GM19099 (cell line): Measurements from ENCODE around the gene MMP24.

ENCODE experiments used
- POLR2A ChIP-seq: IDR thresholded peaks from 3 replicates; pipeline ENCODE4 v1.6.1; 2011; ENCODE audit warnings: low read depth; ENCODE audit not compliant: insufficient read length; ENCODE audit errors: extremely low read depth

Gene MMP24

DNA sequence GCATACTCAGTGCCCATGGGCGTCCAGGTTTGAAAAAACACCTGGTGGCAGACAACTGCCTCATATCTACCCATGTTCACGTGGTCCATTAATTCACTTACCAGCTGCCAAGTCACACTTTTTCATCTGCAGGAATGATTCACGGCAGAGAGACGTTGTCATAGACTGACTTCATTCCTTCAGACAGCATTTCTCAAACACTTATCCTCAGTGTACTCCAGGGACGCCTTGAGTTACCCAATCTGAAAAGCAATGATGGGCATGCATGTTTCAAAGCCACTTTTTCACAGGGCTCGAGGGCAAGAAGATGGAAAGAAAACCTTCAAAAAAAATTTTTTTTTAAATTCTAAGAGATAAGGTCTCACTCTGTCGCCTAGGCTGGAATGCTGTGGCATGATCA is 45.4 kb downstream of the MMP24 start:
- TF ChIP-seq POLR2A = no peak

DNA sequence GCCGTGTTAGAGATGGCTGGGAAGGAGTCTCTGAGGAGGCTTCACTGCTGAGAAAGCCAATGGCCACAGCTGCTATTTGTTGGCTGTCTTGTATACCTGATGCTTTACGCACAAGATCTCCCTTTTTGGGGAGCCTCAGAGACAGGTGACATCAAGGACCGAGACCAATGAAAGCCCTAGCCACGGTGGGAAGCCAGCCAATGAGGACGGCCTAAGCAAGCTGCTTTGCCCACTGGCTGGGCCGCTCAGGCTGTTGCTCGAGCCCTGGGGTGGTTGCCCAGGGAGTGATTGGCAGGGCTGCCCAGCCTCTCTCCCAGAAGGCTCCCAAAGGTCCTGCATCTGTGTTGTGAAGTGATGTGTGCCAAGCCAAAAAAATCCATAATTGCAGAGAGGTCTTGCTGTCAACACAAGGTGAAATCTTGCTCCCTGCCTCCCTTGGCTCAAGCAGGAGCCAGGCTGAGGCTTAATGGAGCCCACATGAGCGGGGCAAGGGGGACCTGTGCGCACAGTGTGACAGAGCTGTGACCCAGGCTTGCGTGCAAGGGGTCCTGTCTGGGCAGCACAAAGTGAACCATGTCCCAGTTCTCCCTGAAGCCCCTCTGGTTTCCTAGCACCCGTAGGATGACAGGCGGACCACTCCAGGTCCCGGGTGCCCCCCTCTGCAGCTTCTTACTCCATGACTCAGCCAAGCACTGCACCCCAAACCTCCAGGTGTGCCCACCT is 47.1 kb downstream of the MMP24 start:
- TF ChIP-seq POLR2A = no peak

DNA sequence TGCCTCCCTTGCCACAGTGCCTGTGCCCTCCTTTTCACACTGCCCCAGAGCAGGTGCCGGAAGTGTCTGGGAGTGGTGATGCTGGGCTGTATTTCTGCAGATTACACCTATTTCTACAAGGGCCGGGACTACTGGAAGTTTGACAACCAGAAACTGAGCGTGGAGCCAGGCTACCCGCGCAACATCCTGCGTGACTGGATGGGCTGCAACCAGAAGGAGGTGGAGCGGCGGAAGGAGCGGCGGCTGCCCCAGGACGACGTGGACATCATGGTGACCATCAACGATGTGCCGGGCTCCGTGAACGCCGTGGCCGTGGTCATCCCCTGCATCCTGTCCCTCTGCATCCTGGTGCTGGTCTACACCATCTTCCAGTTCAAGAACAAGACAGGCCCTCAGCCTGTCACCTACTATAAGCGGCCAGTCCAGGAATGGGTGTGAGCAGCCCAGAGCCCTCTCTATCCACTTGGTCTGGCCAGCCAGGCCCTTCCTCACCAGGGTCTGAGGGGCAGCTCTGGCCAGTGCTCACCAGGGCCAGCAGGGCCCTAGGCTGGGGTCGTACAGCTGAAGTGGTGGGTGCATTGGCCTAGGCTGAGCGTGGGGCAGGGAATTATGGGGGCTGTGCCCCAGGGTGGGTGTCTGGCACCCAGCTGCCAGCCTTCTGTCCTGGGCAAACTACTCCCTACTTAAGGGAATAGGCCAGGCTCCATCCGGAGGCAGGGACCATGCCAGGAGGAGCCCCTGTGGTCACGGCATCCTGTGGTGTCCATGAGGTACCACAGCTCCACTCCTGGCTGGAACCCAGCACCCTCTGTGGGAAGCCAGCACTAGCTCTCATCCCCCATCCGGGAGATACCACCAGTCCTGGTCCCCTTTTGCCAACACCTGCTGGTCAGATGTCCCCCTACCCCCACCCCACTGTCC is 47.9 kb downstream of the MMP24 start:
- no peak for TF ChIP-seq POLR2A

DNA sequence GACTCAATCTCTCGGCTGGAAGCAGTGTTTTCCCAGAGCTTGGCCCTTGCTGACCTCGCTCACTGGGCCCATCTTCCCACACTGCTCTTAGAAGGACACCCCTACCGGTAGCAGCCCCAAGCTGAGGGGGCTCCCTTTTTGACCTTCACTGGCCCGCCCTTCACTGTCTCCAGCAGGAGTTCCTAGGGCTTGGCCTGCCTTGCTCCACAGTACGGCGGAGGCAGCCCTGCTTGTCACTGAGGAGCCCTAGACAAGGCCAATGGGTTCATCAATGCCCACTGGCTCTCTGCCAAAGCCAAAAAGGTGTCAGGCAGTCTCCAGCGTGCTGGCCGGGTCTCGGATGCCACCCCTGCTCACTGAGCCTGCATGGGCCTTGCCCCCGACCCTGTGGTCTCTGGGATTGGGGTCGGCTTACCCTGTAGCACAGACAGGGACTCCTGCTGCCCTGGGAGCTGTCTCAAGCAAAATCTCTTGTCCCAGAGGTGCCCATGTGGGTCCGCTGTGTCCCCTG is 49.3 kb downstream of the MMP24 start:
- no peak for TF ChIP-seq POLR2A

DNA sequence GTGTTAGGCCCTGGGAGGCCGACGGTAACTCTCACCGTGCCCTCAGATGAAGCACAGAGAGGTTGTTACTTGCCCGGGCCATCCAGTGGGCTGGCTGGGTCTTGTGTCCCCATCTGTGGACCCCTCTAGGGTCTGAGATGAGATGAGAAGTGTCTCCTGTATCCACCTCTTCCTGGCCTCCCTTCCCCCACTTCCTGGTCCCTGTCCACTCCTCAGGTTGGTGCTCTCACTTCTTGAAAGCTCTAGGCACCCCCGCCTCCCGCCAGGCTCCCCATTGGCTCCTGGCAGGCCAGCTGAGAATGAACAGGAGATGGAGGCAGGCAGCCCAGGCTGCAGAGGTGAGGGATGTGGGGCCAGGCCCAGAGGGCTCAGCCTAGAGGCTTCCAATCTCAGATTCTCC is 49.9 kb downstream of the MMP24 start:
- TF ChIP-seq POLR2A = no peak

DNA sequence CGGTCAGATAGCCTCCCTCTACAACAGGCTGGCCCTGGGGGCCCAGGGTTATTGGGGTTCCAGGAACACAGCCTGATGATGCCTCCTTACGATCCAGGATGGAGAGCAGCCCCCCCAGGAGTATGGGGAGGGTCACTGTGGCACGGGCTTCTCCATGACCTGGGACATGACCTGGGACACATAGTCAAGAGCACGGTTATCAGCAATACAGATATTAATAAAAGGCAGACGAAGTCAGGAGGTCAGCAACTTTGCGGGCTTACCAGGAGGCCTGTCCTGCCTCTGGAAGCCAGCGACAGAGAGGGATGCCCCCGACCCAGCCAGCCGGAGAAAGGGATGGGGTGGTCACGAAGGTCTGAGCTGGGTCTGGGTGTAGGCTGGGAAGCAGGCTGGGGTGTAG is 50.6 kb downstream of the MMP24 start:
- no peak for TF ChIP-seq POLR2A

DNA sequence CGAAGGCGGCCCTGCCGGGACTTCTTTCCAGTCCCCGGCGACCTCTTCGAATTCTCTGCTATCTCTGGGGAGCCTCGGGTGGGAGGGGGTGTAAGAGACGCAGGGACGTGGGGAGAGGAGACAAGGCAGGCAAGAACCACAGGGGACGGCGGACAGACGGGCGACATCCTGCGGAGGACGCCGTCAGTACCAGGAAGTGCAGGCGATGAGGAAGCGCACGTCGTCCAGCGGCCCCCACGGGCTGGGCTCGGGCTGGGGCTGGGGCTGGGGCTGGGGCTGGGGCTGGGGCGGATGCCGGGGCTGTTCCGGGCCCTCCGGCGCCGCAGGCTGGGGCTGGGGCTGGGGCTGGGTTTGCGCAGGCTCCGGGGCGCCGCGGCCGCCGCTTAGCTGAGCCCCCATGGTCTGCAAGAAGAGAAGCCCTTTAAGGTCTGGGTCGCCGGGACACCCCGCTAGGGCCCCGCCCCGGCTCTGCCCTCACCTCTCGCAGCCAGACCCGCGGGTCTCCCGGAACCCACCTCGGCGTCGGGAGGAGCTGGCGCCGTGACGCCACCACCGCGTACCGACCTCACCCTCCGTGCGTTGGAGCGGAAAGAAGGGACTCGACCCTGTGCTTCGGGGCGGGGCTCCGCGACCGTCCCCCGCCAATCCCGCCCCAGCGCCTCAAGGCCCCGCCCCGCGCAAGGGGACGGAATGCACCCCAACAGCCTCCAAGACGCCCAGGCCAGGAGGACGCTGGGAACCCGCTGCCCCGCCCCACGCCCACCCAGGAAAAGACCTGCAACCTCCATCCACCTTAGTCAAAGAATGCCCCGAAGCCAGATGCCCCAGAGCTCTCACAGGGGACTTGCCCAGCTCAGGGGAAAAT is 51.3 kb downstream of the MMP24 start, which contains the start of gene MMP24OS:
MMP24OS (minus strand) TSS at position 592 of the 865 bp plus-strand sequence; CDS start at position 399, 193 bp downstream.
- peak; percentile 86 for TF ChIP-seq POLR2A

DNA sequence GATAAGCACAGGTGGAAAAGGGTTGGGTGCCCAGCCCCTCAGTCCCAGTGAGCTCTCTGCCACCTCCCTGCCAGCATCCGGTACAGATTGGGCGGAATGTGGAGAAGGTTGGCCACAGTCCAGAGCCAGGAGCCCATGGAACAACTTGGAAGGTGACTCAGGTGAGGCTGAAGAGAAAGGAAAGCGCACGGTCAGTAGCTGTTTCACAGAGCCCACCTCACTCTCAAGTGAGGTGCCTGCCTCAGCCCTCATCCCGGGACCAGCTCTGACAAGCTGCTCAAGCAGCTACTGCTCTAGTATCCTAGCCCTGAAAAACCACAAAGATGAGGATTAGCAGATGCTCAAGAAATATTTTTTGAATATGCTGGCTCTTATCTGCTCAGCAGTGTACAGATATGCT is 52.5 kb downstream of the MMP24 start:
- TF ChIP-seq POLR2A = no peak

DNA sequence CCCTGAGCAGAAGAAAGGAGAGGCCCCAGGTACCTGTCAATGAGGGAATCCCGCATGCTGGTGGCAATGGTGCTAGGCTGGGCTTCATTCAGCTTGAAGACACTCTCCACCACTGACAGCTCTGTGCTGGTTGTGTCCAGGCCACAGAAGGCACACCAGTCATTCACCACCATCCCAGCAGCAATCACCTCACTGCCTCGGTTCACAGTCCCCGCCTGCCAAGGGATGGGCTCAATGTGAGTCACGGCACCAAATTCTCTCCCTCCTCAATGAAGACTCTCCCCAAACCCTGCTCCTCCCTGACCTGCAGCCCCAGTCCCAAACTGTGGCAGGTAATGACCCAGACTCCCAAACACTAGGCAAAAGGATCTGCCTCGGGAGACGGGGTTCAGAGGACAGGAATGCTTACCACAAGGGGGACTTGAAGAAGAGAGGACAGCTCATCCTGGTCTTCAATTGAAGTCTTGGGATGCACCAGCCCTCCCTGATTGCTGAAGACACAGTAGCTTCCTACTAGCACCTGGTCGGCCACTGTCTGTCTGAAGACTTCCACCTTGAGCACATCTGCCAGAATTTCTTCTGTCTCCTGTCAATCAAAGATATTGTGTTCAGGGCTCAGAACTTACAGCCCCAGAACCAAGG is 53.2 kb downstream of the MMP24 start:
- no peak for TF ChIP-seq POLR2A

DNA sequence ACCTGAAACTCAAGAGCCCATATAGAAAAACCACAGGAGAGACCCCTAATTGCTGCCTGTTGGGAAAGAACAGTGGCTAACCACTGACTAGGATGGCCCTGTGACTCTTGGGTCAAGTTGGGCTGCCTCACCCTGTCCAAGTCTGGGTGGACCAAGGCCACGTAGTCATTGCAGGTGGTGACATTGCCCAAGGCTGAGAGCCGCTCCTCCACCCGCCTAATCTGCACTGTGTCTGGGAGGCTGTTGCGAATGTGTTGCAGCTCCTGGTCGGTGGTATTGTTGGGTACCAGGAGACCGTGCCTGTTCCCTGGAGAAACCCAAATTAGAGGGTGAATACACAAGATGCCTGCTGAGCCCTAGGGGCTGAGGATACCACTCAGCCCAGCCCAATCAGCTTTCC is 54.0 kb downstream of the MMP24 start:
- no peak for TF ChIP-seq POLR2A

DNA sequence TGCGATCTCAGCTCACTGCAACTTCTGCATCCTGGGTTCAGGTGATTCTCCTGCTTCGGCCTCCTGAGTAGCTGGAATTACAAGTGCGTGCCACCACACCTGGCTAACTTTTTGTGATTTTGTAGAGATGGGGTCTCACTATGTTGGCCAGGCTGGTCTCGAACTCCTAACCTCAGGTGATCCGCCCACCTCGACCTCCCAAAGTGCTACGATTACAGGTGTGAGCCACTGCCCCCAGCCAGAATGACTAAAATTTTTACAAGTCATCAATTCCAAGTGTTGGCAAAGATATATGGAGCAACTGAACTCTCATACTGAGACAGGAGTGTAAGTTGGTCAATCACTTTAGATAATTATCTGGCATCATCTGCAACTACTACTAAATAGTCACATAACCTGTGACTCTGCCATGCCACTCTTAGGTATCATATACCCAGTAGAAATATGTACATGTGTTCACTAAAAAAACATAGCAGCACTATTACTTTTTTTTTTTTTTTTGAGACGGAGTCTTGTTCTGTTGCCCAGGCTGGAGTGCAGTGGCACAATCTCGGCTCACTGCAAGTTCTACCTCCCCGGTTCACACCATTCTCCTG is 55.1 kb downstream of the MMP24 start:
- no peak for TF ChIP-seq POLR2A

DNA sequence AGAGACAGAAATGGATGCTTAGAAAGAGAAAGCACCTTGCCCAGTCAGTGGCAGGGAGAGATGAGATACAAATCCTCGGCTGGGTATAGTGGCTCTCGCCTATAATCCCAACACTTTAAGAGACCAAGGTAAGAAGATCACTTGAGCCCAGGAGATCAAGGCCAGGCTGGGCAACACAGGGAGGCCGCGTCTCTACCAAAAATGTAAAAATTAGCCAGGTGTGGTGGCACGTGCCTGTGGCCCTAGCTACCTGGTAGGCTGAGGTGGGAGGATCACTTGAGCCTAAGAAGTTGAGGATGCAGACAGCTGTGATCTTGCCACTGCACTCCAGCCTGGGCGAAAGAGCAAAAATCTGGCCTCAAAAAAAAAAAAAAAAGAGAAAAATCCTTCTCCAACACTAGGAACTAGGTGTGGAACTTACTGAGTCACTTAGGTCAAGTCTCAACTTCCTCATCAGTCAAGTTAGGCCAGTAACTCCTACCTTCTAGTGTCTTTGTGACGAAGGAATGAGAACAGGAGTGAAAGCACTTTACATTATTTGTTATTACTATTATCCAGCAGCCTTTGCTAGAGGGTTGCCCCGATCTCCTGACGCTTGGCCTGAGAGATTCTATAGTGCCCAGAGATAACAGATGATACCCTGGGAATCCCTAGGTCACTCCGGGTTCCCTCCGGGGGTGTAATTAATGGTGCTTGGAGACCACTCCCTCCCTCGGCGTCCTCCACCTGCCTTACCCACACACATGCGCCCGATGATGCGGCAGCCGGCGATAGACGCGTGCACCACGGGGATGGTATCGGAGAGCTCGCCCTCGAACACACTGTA is 57.2 kb downstream of the MMP24 start:
- TF ChIP-seq POLR2A = no peak
